H1 (cell line): Measurements from ENCODE around the gene RIMBP2. TPM values are rescaled to one million over a fixed set of nuclear protein-coding genes. Genes with fewer than 3 reads are reported as not detected.

ENCODE experiments used
- ATF3 ChIP-seq: IDR thresholded peaks from 2 replicates; pipeline ENCODE4 v1.6.1; 2011; ENCODE audit warnings: low read depth, mild to moderate bottlenecking, low read length; ENCODE audit not compliant: insufficient read depth
- CBX8 ChIP-seq: fragments of 300-800, 300-1000 bp; sonication (generic); IDR thresholded peaks from 2 replicates; pipeline ENCODE4 v1.7.1; 2016; ENCODE audit warnings: low read depth, low read length, borderline replicate concordance
- NANOG ChIP-seq: IDR thresholded peaks from 2 replicates; pipeline ENCODE4 v1.6.1; 2011; ENCODE audit warnings: low read length, low read depth, mild to moderate bottlenecking, inconsistent platforms; ENCODE audit not compliant: insufficient read depth, poor library complexity, severe bottlenecking
- polyA plus RNA-seq, 7 experiments: library from polyadenylated mRNA; depleted of rRNA in 3 of 7; stranded (reverse) in 5 of 7; unstranded in 2 of 7; fragments of >200 nt in 5 of 7; fragments of 200-250 nt in 2 of 7; gene quantifications; 1 replicate in 5 of 7; 2 replicates in 1 of 7; 4 replicates in 1 of 7; pipeline versions ENCODE4 v1.2.1 to v1.2.3, GENCODE V29; 2011 to 2013; ENCODE audit warnings: missing spikeins in 2 of 7, mixed read lengths in 2 of 7
- total RNA-seq: library from RNA; stranded (reverse); fragmentation: NEBNext Ultra II Directional; extraction: Animal tissue kit (Norgen Biotek cat#: 25700); gene quantifications from 2 replicates; pipeline ENCODE4 v1.2.1, GENCODE V29; 2021

Gene RIMBP2
- total and polyA plus RNA-seq, 2 of the 8 experiments (the other 6 are each of a cell fraction or from before 2014, with no cell fraction given) = 0.18 to 0.65 TPM

DNA sequence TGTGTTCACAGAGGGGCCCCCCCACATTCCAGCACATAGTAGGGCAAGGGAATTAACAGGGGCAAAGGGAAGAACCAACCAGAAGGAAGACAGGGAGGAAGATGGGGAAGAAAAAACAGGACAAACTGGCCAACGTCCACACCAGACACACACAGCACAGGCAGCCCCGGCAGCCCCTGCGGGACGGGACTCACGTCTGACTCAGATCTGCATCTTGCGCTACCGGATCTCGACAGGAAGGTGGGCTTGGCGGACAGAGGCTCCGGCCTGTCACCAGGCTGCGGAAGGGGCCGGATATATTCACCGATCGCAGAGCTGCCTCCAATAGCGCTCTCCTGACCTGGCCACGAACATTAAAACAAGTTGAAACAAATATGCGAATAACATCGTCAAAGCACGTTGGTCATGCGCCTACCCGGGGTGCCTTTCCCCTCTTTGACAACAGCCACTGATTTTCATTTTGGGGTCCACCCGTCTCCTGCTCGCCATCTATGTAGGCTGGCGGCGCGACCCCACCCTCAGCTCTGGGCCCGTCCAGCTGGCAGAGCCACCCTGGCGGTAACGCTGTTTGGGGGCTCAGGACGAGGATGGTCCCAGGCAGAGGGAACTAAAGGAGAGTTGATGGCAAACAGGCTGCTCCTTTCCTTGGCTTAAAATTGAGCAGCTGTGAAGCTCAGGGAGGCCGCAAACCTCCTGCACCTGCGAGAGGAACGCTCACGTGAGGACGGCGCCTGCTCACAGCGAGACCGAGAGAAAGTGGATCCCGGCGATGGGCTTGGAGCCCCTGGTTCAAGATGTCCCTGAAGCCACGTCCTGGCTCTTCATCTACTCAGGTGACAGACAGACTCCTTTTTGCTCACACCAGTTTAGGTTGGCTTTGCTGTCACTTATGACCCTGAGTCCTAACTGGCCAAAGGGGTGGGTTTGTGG is 264.8 kb downstream of the RIMBP2 start (continued):
- TF ChIP-seq CBX8 (no peak), ATF3 (no peak), NANOG (no peak)
- TF ChIP-seq, all 59 proteins: peak for 0
